Gastroesophageal sphincter (tissue), 4 donors: Measurements from ENCODE around the gene DPF3. TPM values are rescaled to one million over a fixed set of nuclear protein-coding genes. Genes with fewer than 3 reads are reported as not detected.

Source experiments
- ATAC-seq: fragments of 150-250 bp; one replicate; pipeline ENCODE4 v1.9.1; 2016; ENCODE audit warnings: mild to moderate bottlenecking, moderate library complexity
- H3K27ac ChIP-seq, 4 donors: fragments of 200-600 bp; sonication (generic) in 3 of 4; 1 replicate in 3 of 4; 2 replicates in 1 of 4; pipeline ENCODE4 v1.5.1; 2016 to 2019
- H3K27me3 ChIP-seq: fragments of 200-600 bp; sonication (generic); one replicate; pipeline ENCODE4 v1.5.1; 2019
- H3K36me3 ChIP-seq, 2 donors: fragments of 200-600 bp; sonication (generic); one replicate each; pipeline ENCODE4 v1.5.1; 2019; ENCODE audit warnings: control low read depth in 1 of 2
- H3K4me1 ChIP-seq, 3 donors: fragments of 200-600 bp; sonication (generic); 1 replicate in 2 of 3; 2 replicates in 1 of 3; pipeline ENCODE4 v1.5.1; 2016 to 2019; ENCODE audit warnings: control low read depth in 2 of 3
- H3K4me3 ChIP-seq, 2 donors: fragments of 200-600 bp; sonication (generic); one replicate each; pipeline ENCODE4 v1.5.1; 2019; ENCODE audit warnings: mild to moderate bottlenecking in 1 of 2, moderate library complexity in 1 of 2
- H3K9me3 ChIP-seq, 3 donors: fragments of 200-600 bp; sonication (generic); one replicate each; pipeline ENCODE4 v1.5.1; 2017 to 2019; ENCODE audit warnings: control low read depth in 2 of 3
- EP300 ChIP-seq: sonication (generic); formaldehyde crosslinking; IDR thresholded peaks from one replicate; pipeline ENCODE4 v1.6.1; 2017; ENCODE audit warnings: antibody characterized with exemption, mild to moderate bottlenecking
- POLR2A ChIP-seq, 2 donors: fragments of 450-650 bp; IDR thresholded peaks; one replicate each; pipeline ENCODE4 v1.6.1; 2017; ENCODE audit warnings: antibody characterized with exemption in 2 of 2, mild to moderate bottlenecking in 2 of 2, moderate library complexity in 1 of 2
- POLR2AphosphoS5 ChIP-seq: sonication (generic); formaldehyde crosslinking; IDR thresholded peaks from one replicate; pipeline ENCODE4 v1.6.1; 2017; ENCODE audit warnings: antibody characterized with exemption
- WGBS, 2 donors: methylation state at CpG; one replicate each; pipeline ENCODE4 v1.1.5; 2018; ENCODE audit warnings: low coverage in 1 of 2; 5-methylcytosine and 5-hydroxymethylcytosine counted together
- total RNA-seq, 4 donors: library from RNA; depleted of rRNA; stranded (reverse); fragments of >200 nt; gene quantifications; one replicate each; pipeline ENCODE4 v1.1.0, GENCODE V29; 2016
- TF ChIP-seq, protein P1 (sequence below), 4 experiments: fragments of 200-600 bp in 2 of 4; fragments of 450-650 bp in 2 of 4; sonication (generic) in 1 of 4; IDR thresholded peaks; one replicate each; pipeline ENCODE4 v1.5.1; 2017 to 2019; ENCODE audit warnings: antibody characterized with exemption in 4 of 4, mild to moderate bottlenecking in 2 of 4, moderate library complexity in 2 of 4

DPF3 gene
- total RNA-seq, 4 donors from 2014 or later, result 0.13 to 4.4 (median 2.1) TPM

GRCh38 chr14:72830786-72831594 lies 62.9 kb downstream of the DPF3 start:
- no peak for TF ChIP-seq POLR2A (IDR thresholded peaks at IDR 0.05)
- TF ChIP-seq EP300, result no peak
- TF ChIP-seq POLR2AphosphoS5, result no peak
- TF ChIP-seq, protein P1, sequence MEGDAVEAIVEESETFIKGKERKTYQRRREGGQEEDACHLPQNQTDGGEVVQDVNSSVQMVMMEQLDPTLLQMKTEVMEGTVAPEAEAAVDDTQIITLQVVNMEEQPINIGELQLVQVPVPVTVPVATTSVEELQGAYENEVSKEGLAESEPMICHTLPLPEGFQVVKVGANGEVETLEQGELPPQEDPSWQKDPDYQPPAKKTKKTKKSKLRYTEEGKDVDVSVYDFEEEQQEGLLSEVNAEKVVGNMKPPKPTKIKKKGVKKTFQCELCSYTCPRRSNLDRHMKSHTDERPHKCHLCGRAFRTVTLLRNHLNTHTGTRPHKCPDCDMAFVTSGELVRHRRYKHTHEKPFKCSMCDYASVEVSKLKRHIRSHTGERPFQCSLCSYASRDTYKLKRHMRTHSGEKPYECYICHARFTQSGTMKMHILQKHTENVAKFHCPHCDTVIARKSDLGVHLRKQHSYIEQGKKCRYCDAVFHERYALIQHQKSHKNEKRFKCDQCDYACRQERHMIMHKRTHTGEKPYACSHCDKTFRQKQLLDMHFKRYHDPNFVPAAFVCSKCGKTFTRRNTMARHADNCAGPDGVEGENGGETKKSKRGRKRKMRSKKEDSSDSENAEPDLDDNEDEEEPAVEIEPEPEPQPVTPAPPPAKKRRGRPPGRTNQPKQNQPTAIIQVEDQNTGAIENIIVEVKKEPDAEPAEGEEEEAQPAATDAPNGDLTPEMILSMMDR (IDR thresholded peaks at IDR 0.05), result no peak
- H3K36me3 ChIP-seq, result no peaks in the 10 kb centered on the region
- no peak for ATAC-seq
- WGBS, 2 donors, result 16 to 22% methylated on average over 9 to 10 of the region's 16 CpGs
- H3K27me3 ChIP-seq, result no peaks in the 10 kb centered on the region
- no peaks in the 10 kb centered on the region for H3K9me3 ChIP-seq
- H3K4me1 ChIP-seq, result peaks cover 0 to 18% (median 0%) of the 10 kb centered on the region in 3 donors
- peak overlapping the region in 3 of 4 donors; percentile 7 to 68 (median 61) for H3K27ac ChIP-seq
- peak overlapping the region in 1 of 2 donors; percentile 12 for H3K4me3 ChIP-seq

DNA sequence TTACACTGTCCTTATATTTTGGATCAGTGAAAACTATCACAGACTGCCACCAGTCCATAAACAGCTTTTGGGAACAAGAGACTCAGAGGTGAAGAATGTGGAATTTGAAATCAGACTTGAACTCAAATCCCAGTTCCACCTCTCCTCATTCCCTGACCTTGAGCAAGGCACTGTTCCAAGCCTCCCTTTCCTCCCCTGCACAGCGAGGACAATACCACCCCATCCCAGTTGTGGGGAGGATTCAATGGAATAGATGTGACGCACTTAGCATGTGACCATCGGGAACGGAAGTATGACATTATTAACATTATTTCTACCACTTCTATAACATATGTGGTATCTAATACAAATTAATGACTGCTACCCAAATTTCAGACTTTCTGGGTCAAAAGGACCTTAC lies 63.5 kb downstream of the DPF3 start:
- Histone ChIP-seq H3K9me3 (no peaks in the 10 kb centered on the region), H3K27ac (peak overlapping the region in 3 of 4 donors; percentile 7 to 68 (median 61)), H3K27me3 (no peaks in the 10 kb centered on the region), H3K4me1 (peaks cover 0 to 18% (median 0%) of the 10 kb centered on the region in 3 donors), H3K36me3 (no peaks in the 10 kb centered on the region), H3K4me3 (no peak overlapping the region)
- TF ChIP-seq POLR2AphosphoS5, result no peak
- TF ChIP-seq, protein P1 (IDR thresholded peaks at IDR 0.05), result no peak
- no peak for TF ChIP-seq EP300
- TF ChIP-seq POLR2A (IDR thresholded peaks at IDR 0.05), result no peak
- WGBS, 2 donors, result 70 to 73% methylated on average over 4 of the region's 4 CpGs
- ATAC-seq, result no peak

GRCh38 chr14:72828604-72829003 lies 65.3 kb downstream of the DPF3 start:
- Histone ChIP-seq H3K27ac (no peak overlapping the region), H3K4me3 (no peak overlapping the region), H3K4me1 (peaks cover 0 to 18% (median 0%) of the 10 kb centered on the region in 3 donors), H3K27me3 (no peaks in the 10 kb centered on the region), H3K36me3 (no peaks in the 10 kb centered on the region), H3K9me3 (no peaks in the 10 kb centered on the region)
- TF ChIP-seq EP300 (no peak), POLR2AphosphoS5 (no peak), POLR2A (IDR thresholded peaks at IDR 0.05) (no peak)
- TF ChIP-seq, protein P1 (IDR thresholded peaks at IDR 0.05), result no peak
- WGBS, 2 donors, result 67 to 88% methylated on average over 4 to 5 of the region's 5 CpGs
- no peak for ATAC-seq

DNA sequence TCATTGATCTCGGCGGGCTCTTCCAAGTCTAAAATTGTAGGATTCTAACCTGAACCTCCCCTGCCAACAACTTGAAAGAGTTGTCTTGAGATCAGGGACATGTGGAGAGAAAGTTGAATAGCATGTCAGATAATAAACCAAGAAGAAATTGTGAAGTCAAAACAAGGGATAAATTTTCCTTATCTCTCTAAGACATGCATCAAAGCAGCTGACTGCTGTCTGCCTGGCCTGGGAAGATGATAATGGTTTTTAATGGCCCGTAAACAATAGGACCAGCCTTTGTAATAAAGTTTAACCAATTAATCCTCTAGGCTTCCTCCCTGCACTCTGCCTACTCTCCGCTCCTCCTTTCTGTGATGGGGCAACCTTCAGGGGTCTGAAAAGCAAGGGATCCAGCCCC lies 67.9 kb downstream of the DPF3 start:
- H3K36me3 ChIP-seq, result no peaks in the 10 kb centered on the region

More for the DNA sequence above, 67.9 kb downstream of the DPF3 start:
- WGBS, 2 donors, result 68 to 74% methylated on average over 4 of the region's 4 CpGs
- Histone ChIP-seq H3K4me1 (peaks cover 0 to 9% (median 0%) of the 10 kb centered on the region in 3 donors), H3K4me3 (no peak overlapping the region), H3K27me3 (no peaks in the 10 kb centered on the region), H3K9me3 (no peaks in the 10 kb centered on the region), H3K27ac (no peak overlapping the region)
- no peak for ATAC-seq
- TF ChIP-seq, protein P1 (IDR thresholded peaks at IDR 0.05), result no peak
